SHP77 treated with DMSO at 0.1 percent for 48 hours (cell line): ENCODE data around the gene TUBA1A.
"Not testable (repeated sequence)": the region's sequence is repeated elsewhere in the genome, so short reads cannot be mapped to it uniquely, and the experiment has no call there.

ENCODE experiments used
- DNase-seq: peaks from one replicate; lab custom pipeline; 2025; lab: John Stamatoyannopoulos, UW

TUBA1A gene

GRCh38 chr12:49147384-49147783 lies 41.5 kb downstream of the TUBA1A start:
- no peak for DNase-seq

- no peak for DNase-seq
Measured at GRCh38 chr12:49146406-49146805, 42.5 kb downstream of the TUBA1A start.

GRCh38 chr12:49144384-49144783 lies 44.5 kb downstream of the TUBA1A start:
- no peak for DNase-seq

GRCh38 chr12:49138999-49139398 lies 49.9 kb downstream of the TUBA1A start:
- DNase-seq, result no peak

- DNase-seq, result no peak
Measured at GRCh38 chr12:49138587-49138986, 50.3 kb downstream of the TUBA1A start.

- DNase-seq, result no peak
Measured at GRCh38 chr12:49137476-49137875, 51.4 kb downstream of the TUBA1A start.

- not testable (repeated sequence) for DNase-seq
Measured at GRCh38 chr12:49136997-49137396, 51.9 kb downstream of the TUBA1A start.
